GM19395 (cell line): ENCODE data around the gene IGSF9.

ENCODE experiments used
- ATAC-seq: cut with Tn5 transposase; IDR thresholded peaks from one replicate; pipeline ENCODE4 v1.9.1; 2021; ENCODE audit warnings: mild to moderate bottlenecking, moderate library complexity; ENCODE audit not compliant: unreplicated experiment

IGSF9 gene

GRCh38 chr1:159946242-159947187, 1.1 kb upstream of the IGSF9 start:
- no peak for ATAC-seq

- no peak for ATAC-seq
Observed at GRCh38 chr1:159944623-159945455, 574 bp downstream of the IGSF9 start.

GRCh38 chr1:159943908-159944622, 1.3 kb downstream of the IGSF9 start:
- ATAC-seq = no peak

- no peak for ATAC-seq
Observed at GRCh38 chr1:159943278-159943640, 2.2 kb downstream of the IGSF9 start.

GRCh38 chr1:159942632-159943277, 2.7 kb downstream of the IGSF9 start:
- ATAC-seq = no peak

GRCh38 chr1:159941591-159942560, 3.5 kb downstream of the IGSF9 start:
- no peak for ATAC-seq

- ATAC-seq = no peak
Observed at GRCh38 chr1:159941141-159941540, 4.3 kb downstream of the IGSF9 start.

- ATAC-seq = no peak
Observed at GRCh38 chr1:159940006-159940620, 5.3 kb downstream of the IGSF9 start.

- ATAC-seq = no peak
Observed at GRCh38 chr1:159939678-159940002, 5.8 kb downstream of the IGSF9 start.

- ATAC-seq = no peak
Observed at GRCh38 chr1:159938905-159939677, 6.3 kb downstream of the IGSF9 start.

- ATAC-seq = no peak
Observed at GRCh38 chr1:159938211-159938852, 7.1 kb downstream of the IGSF9 start.

GRCh38 chr1:159937054-159937750, 8.2 kb downstream of the IGSF9 start:
- no peak for ATAC-seq

GRCh38 chr1:159936273-159936904, 9.0 kb downstream of the IGSF9 start:
- no peak for ATAC-seq

- ATAC-seq = no peak
Observed at GRCh38 chr1:159935719-159936272, 9.6 kb downstream of the IGSF9 start.

GRCh38 chr1:159935305-159935704, 10.1 kb downstream of the IGSF9 start:
- ATAC-seq = no peak

- ATAC-seq = no peak
Observed at GRCh38 chr1:159934136-159935039, 11.0 kb downstream of the IGSF9 start.
